Ishikawa (cell line): ENCODE measurements around the gene FSD1L.

ENCODE experiments used
- CEBPB ChIP-seq: IDR thresholded peaks from 2 replicates; pipeline ENCODE4 v1.6.1; 2012
- CREB1 ChIP-seq: IDR thresholded peaks from 2 replicates; pipeline ENCODE4 v1.6.1; 2012; ENCODE audit warnings: low read depth
- EGR1 ChIP-seq: IDR thresholded peaks from 2 replicates; pipeline ENCODE4 v1.6.1; 2012
- EP300 ChIP-seq: IDR thresholded peaks from 2 replicates; pipeline ENCODE4 v1.6.1; 2012; ENCODE audit warnings: borderline replicate concordance
- FOXM1 ChIP-seq: IDR thresholded peaks from 2 replicates; pipeline ENCODE4 v1.6.1; 2012; ENCODE audit warnings: low read depth, borderline replicate concordance
- MAX ChIP-seq: IDR thresholded peaks from 2 replicates; pipeline ENCODE4 v1.6.1; 2012
- NFIC ChIP-seq: IDR thresholded peaks from 2 replicates; pipeline ENCODE4 v1.6.1; 2012
- RAD21 ChIP-seq: IDR thresholded peaks from 2 replicates; pipeline ENCODE4 v1.6.1; 2012; ENCODE audit warnings: low read depth
- REST ChIP-seq: IDR thresholded peaks from 2 replicates; pipeline ENCODE4 v1.6.1; 2012; ENCODE audit warnings: low read depth, mild to moderate bottlenecking
- TAF1 ChIP-seq: IDR thresholded peaks from 2 replicates; pipeline ENCODE4 v1.6.1; 2012; ENCODE audit warnings: low read depth, mild to moderate bottlenecking
- TCF12 ChIP-seq: IDR thresholded peaks from 2 replicates; pipeline ENCODE4 v1.6.1; 2012; ENCODE audit warnings: low read depth
- TEAD4 ChIP-seq: IDR thresholded peaks from 2 replicates; pipeline ENCODE4 v1.6.1; 2012
- USF1 ChIP-seq: IDR thresholded peaks from 2 replicates; pipeline ENCODE4 v1.6.1; 2012
- YY1 ChIP-seq: IDR thresholded peaks from 2 replicates; pipeline ENCODE4 v1.6.1; 2012; ENCODE audit warnings: low read depth
- ZBTB7A ChIP-seq: IDR thresholded peaks from 2 replicates; pipeline ENCODE4 v1.6.1; 2012; ENCODE audit warnings: low read depth

FSD1L gene

GRCh38 chr9:105501414-105501813 is 53.6 kb downstream of the FSD1L start:
- TF ChIP-seq CEBPB, result no peak
- TF ChIP-seq REST, result no peak
- TF ChIP-seq TEAD4, result no peak
- no peak for TF ChIP-seq FOXM1
- no peak for TF ChIP-seq USF1
- no peak for TF ChIP-seq YY1
- TF ChIP-seq NFIC, result no peak
- no peak for TF ChIP-seq ZBTB7A
- no peak for TF ChIP-seq EP300
- TF ChIP-seq TCF12, result no peak
- no peak for TF ChIP-seq CREB1
- TF ChIP-seq RAD21, result no peak
- TF ChIP-seq TAF1, result no peak
- TF ChIP-seq EGR1, result no peak
- no peak for TF ChIP-seq MAX

- no peak for TF ChIP-seq USF1
- no peak for TF ChIP-seq TEAD4
- no peak for TF ChIP-seq RAD21
- TF ChIP-seq MAX, result no peak
These were observed 54.4 kb downstream of the FSD1L start for GRCh38 chr9:105502276-105502675.

- TF ChIP-seq MAX, result no peak
- no peak for TF ChIP-seq ZBTB7A
- no peak for TF ChIP-seq TEAD4
- TF ChIP-seq YY1, result no peak
- TF ChIP-seq TAF1, result no peak
- no peak for TF ChIP-seq NFIC
- no peak for TF ChIP-seq EGR1
- no peak for TF ChIP-seq FOXM1
- TF ChIP-seq TCF12, result no peak
- no peak for TF ChIP-seq EP300
These were observed 56.0 kb downstream of the FSD1L start for GRCh38 chr9:105503881-105504280.

GRCh38 chr9:105507096-105507790 is 59.4 kb downstream of the FSD1L start:
- TF ChIP-seq REST (no peak), USF1 (no peak), RAD21 (no peak), NFIC (no peak), CEBPB (no peak), EP300 (no peak)

GRCh38 chr9:105508530-105508929 is 60.7 kb downstream of the FSD1L start:
- TF ChIP-seq CEBPB, result no peak
- TF ChIP-seq EGR1, result no peak

- TF ChIP-seq YY1, result no peak
- TF ChIP-seq MAX, result no peak
- no peak for TF ChIP-seq EGR1
- TF ChIP-seq CREB1, result no peak
- TF ChIP-seq TCF12, result no peak
- no peak for TF ChIP-seq USF1
- no peak for TF ChIP-seq EP300
- no peak for TF ChIP-seq ZBTB7A
- no peak for TF ChIP-seq CEBPB
- TF ChIP-seq RAD21, result no peak
- TF ChIP-seq NFIC, result no peak
- TF ChIP-seq TAF1, result no peak
- no peak for TF ChIP-seq REST
- TF ChIP-seq TEAD4, result no peak
- no peak for TF ChIP-seq FOXM1
These were observed 62.2 kb downstream of the FSD1L start for GRCh38 chr9:105510024-105510423.
